Adipocyte (in vitro differentiated cells): ENCODE measurements around the gene C17orf100.
"Not testable (repeated sequence)": the region's sequence is repeated elsewhere in the genome, so short reads cannot be mapped to it uniquely, and the experiment has no call there.

Source experiments
- DNase-seq: peaks from one replicate; pipeline ENCODE4 v3.0.0-alpha.2; 2015; ENCODE audit warnings: low read depth
- H3K27me3 ChIP-seq: replicated peaks from 2 replicates; pipeline ENCODE4 v1.7.0; 2013; ENCODE audit warnings: mild to moderate bottlenecking, low read length, moderate library complexity; ENCODE audit not compliant: control insufficient read depth, insufficient read depth
- H3K36me3 ChIP-seq: 2 replicates; pipeline ENCODE4 v1.7.0; 2013; ENCODE audit warnings: low read length, mild to moderate bottlenecking, moderate library complexity; ENCODE audit not compliant: control insufficient read depth, insufficient read depth, severe bottlenecking
- H3K4me1 ChIP-seq: 2 replicates; pipeline ENCODE4 v1.7.0; 2013; ENCODE audit warnings: mild to moderate bottlenecking, low read length, moderate library complexity; ENCODE audit not compliant: control insufficient read depth, insufficient read depth
- H3K4me3 ChIP-seq: 2 replicates; pipeline ENCODE4 v1.7.0; 2013; ENCODE audit warnings: mild to moderate bottlenecking, low read length, moderate library complexity
- H3K9ac ChIP-seq: 2 replicates; pipeline ENCODE4 v1.7.0; 2013; ENCODE audit warnings: mild to moderate bottlenecking, low read length, moderate library complexity
- H3K9me3 ChIP-seq: 2 replicates; pipeline ENCODE4 v1.7.0; 2013; ENCODE audit warnings: mild to moderate bottlenecking, low read length, moderate library complexity; ENCODE audit not compliant: control insufficient read depth

C17orf100 gene

GRCh38 chr17:6683081-6683684 is 31.6 kb downstream of the C17orf100 start:
- Histone ChIP-seq H3K9ac (no peak overlapping the region), H3K4me1 (no peaks in the 10 kb centered on the region), H3K27me3 (peaks cover 53% of the 10 kb centered on the region), H3K36me3 (no peaks in the 10 kb centered on the region), H3K9me3 (peaks cover 2% of the 10 kb centered on the region), H3K4me3 (no peak overlapping the region)
- DNase-seq = no peak

- H3K27me3 ChIP-seq = peaks cover 46% of the 10 kb centered on the region
- H3K9ac ChIP-seq = no peak overlapping the region
- no peak overlapping the region for H3K4me3 ChIP-seq
- peaks cover 2% of the 10 kb centered on the region for H3K9me3 ChIP-seq
- H3K4me1 ChIP-seq = no peaks in the 10 kb centered on the region
- no peak for DNase-seq
- H3K36me3 ChIP-seq = no peaks in the 10 kb centered on the region
Measured at GRCh38 chr17:6683730-6684459, 32.3 kb downstream of the C17orf100 start.

GRCh38 chr17:6684460-6684783 is 32.9 kb downstream of the C17orf100 start:
- Histone ChIP-seq H3K36me3 (no peaks in the 10 kb centered on the region), H3K9me3 (peaks cover 2% of the 10 kb centered on the region), H3K4me1 (no peaks in the 10 kb centered on the region), H3K9ac (no peak overlapping the region), H3K4me3 (no peak overlapping the region), H3K27me3 (peaks cover 43% of the 10 kb centered on the region)
- DNase-seq = no peak

GRCh38 chr17:6684881-6685767 is 33.6 kb downstream of the C17orf100 start:
- no peaks in the 10 kb centered on the region for H3K4me1 ChIP-seq
- H3K9me3 ChIP-seq = peaks cover 2% of the 10 kb centered on the region
- H3K9ac ChIP-seq = no peak overlapping the region
- H3K27me3 ChIP-seq = peaks cover 47% of the 10 kb centered on the region
- H3K4me3 ChIP-seq = no peak overlapping the region
- DNase-seq = no peak
- no peaks in the 10 kb centered on the region for H3K36me3 ChIP-seq

GRCh38 chr17:6686026-6686425 is 34.5 kb downstream of the C17orf100 start:
- H3K4me1 ChIP-seq = no peaks in the 10 kb centered on the region
- H3K4me3 ChIP-seq = no peak overlapping the region
- no peaks in the 10 kb centered on the region for H3K36me3 ChIP-seq
- DNase-seq = no peak
- no peak overlapping the region for H3K9ac ChIP-seq
- peaks cover 2% of the 10 kb centered on the region for H3K9me3 ChIP-seq
- peaks cover 55% of the 10 kb centered on the region for H3K27me3 ChIP-seq

- Histone ChIP-seq H3K27me3 (peaks cover 56% of the 10 kb centered on the region), H3K9me3 (no peaks in the 10 kb centered on the region), H3K36me3 (no peaks in the 10 kb centered on the region), H3K4me1 (no peaks in the 10 kb centered on the region), H3K9ac (no peak overlapping the region), H3K4me3 (no peak overlapping the region)
- no peak for DNase-seq
Measured at GRCh38 chr17:6688944-6689343, 37.4 kb downstream of the C17orf100 start.

GRCh38 chr17:6690641-6691040 is 39.1 kb downstream of the C17orf100 start:
- H3K27me3 ChIP-seq = peaks cover 56% of the 10 kb centered on the region
- no peak overlapping the region for H3K9ac ChIP-seq
- H3K4me3 ChIP-seq = no peak overlapping the region
- H3K36me3 ChIP-seq = no peaks in the 10 kb centered on the region
- H3K9me3 ChIP-seq = peaks cover 2% of the 10 kb centered on the region
- no peaks in the 10 kb centered on the region for H3K4me1 ChIP-seq
- no peak for DNase-seq

- no peaks in the 10 kb centered on the region for H3K4me1 ChIP-seq
- H3K36me3 ChIP-seq = no peaks in the 10 kb centered on the region
- DNase-seq = no peak
- H3K9me3 ChIP-seq = peaks cover 2% of the 10 kb centered on the region
- no peak overlapping the region for H3K4me3 ChIP-seq
- H3K9ac ChIP-seq = no peak overlapping the region
- peaks cover 47% of the 10 kb centered on the region for H3K27me3 ChIP-seq
Measured at GRCh38 chr17:6691546-6691945, 40.0 kb downstream of the C17orf100 start.

GRCh38 chr17:6691958-6692357 is 40.4 kb downstream of the C17orf100 start:
- DNase-seq, H3K9me3 ChIP-seq, H3K4me1 ChIP-seq, H3K36me3 ChIP-seq, H3K9ac ChIP-seq, H3K4me3 ChIP-seq: not testable (repeated sequence)
- peaks cover 43% of the 10 kb centered on the region for H3K27me3 ChIP-seq

GRCh38 chr17:6695051-6695450 is 43.5 kb downstream of the C17orf100 start:
- Histone ChIP-seq H3K4me1 (no peaks in the 10 kb centered on the region), H3K36me3 (no peaks in the 10 kb centered on the region), H3K27me3 (peaks cover 38% of the 10 kb centered on the region), H3K9me3 (peaks cover 2% of the 10 kb centered on the region), H3K9ac (no peak overlapping the region), H3K4me3 (no peak overlapping the region)
- DNase-seq = no peak

GRCh38 chr17:6695565-6695964 is 44.0 kb downstream of the C17orf100 start:
- no peaks in the 10 kb centered on the region for H3K4me1 ChIP-seq
- H3K4me3 ChIP-seq = no peak overlapping the region
- DNase-seq = no peak
- H3K9me3 ChIP-seq = peaks cover 2% of the 10 kb centered on the region
- H3K9ac ChIP-seq = no peak overlapping the region
- H3K27me3 ChIP-seq = peaks cover 34% of the 10 kb centered on the region
- H3K36me3 ChIP-seq = no peaks in the 10 kb centered on the region
